GM18870 (cell line): ENCODE measurements around the gene SRPRA.
"Not testable (repeated sequence)": the region's sequence is repeated elsewhere in the genome, so short reads cannot be mapped to it uniquely, and the experiment has no call there.

Experiments
- ATAC-seq: cut with Tn5 transposase; IDR thresholded peaks from one replicate; pipeline ENCODE4 v1.9.1; 2021; ENCODE audit warnings: moderate library complexity; ENCODE audit not compliant: unreplicated experiment

SRPRA gene, protein sequence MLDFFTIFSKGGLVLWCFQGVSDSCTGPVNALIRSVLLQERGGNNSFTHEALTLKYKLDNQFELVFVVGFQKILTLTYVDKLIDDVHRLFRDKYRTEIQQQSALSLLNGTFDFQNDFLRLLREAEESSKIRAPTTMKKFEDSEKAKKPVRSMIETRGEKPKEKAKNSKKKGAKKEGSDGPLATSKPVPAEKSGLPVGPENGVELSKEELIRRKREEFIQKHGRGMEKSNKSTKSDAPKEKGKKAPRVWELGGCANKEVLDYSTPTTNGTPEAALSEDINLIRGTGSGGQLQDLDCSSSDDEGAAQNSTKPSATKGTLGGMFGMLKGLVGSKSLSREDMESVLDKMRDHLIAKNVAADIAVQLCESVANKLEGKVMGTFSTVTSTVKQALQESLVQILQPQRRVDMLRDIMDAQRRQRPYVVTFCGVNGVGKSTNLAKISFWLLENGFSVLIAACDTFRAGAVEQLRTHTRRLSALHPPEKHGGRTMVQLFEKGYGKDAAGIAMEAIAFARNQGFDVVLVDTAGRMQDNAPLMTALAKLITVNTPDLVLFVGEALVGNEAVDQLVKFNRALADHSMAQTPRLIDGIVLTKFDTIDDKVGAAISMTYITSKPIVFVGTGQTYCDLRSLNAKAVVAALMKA

DNA sequence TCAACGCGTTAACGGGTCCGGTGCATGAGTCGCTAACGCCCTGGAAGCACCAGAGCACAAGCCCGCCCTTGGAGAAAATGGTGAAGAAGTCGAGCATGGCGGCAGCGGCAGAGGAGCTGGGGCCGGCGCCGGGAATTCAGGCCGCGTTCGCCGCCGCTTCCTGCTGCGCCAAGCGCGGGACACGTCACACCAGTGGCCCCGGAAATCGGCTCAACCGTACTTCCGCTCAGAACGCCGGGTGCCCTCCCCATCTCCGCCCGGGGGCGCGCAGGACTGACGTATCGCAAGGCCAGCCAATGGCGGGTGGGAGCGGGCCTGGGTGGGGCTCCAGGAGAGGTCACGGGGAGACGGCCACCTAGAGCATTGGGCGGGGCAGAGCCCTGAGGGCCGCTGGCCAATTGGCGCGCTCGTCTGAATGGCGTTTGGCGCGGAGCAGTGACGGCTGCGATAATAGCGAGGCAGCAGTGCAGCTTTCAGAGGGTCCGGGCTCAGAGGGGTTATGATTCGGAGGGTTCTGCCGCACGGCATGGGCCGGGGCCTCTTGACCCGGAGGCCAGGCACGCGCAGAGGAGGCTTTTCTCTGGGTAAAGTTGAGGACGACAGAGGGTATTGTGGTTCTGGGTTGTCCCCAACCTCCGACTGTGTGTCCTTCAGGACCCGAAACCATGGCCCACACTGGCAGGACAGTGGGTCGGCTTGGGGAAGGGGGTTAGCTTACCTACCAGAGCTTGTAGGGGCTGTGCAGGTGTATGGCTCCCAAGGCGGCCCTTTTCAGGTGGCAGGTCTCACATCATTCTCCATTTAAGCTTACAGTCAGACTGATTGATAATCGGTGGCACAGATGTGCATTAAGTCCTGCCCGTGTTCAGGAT is at the start of gene SRPRA, which contains the start of gene FOXRED1:
TSS of gene SRPRA (minus strand) at position 188 of the 872 bp plus-strand sequence. CDS start at position 97, 91 bp downstream.
TSS of gene FOXRED1 (plus strand) at position 447 of the 872 bp plus-strand sequence. CDS start at position 500, 53 bp downstream.
- peak; percentile 92 for ATAC-seq

DNA sequence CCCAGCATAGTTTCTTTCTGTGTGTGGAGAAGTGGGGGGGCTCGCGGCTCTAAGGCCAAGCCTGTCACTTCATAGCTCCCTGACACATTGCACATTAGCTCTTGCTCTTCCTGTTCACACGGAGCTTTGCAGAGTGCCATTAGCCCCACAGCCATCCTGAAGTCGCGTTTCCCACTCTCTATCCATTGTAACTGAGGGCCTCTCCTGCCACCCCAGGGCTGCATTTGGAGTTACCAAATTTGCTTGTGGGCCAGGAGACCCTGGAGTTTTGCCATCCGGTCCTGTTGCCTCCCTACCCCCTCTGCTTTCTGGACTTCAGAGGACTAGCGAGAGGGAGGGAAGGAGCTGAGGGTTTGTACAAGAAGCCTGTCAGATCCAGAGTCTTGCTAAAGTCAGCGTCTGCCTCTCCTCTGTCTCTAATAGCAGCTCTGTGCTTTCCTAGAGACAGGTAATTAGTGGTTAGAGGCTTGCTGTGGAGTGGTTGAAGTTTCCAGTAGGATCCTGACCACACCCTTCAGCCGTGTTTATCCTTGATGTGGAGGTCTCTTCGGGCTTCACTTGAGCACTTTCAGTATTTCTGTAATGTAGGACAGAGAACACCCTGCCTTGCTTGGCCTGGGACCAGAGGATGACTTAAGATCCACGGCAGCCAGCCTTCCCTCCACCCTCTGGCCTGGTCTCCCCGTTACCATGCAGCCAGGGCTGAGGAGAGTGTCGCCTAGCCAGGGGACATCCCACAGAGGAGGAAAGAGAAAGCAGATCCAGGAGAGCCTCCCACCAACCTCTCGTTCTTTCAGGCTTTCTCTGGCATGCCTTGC is 49.3 kb upstream of the SRPRA start:
- peak; percentile 24 for ATAC-seq

DNA sequence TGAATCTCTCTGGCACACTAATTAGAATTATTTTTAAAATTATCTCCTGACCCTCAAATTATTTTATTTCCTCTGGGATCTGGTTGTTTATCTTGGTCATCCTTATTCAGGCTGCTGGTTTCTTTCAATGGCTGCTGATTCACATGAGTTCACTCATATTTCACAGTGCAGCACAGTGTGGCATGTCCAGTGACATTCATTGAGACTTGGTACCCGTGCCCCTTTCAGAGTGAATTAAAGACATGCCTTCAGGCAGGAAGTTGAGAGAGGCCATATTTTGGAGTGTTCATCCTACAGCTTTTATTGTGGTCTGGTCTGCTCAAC is 48.7 kb upstream of the SRPRA start:
- ATAC-seq, result no peak

DNA sequence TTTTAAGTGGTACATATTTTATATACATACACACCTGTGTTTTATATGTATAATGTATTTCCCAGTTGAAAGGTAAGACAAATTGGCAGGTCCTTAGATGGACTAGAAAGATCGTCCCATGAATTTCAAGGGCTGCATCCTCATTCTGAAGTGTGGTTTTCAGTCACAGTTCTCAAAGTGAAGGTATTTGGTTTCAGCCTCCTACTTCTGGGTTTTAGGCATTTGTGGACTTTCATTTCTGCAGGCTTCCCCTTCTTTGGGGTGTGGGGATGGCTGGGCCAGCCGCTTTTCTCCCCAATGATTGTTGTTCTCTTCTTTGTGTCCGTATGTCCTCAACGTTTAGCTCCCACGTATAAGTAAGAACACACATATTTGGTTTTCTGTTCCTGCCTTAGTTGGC is 45.1 kb upstream of the SRPRA start:
- no peak for ATAC-seq

DNA sequence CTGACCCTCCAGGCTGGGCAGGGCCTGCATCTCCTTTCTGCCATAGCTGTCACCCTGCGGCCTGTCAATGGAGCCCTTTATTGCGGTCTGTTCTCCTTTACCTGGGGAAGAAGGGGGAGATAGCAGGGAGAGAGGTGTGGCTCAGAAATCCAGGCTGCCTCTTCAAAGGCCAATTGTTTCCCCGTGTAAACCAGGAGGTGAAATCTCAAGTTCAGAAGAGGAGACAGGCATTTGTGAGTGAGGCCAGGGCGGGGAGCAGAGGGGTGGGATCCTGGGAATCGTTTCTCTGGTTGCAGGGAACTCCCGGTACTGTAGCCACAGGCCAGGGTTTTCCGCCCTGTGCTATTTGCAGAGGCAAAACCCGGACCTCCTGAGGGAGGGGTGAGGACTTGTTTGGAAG is 44.3 kb upstream of the SRPRA start:
- ATAC-seq, result no peak

DNA sequence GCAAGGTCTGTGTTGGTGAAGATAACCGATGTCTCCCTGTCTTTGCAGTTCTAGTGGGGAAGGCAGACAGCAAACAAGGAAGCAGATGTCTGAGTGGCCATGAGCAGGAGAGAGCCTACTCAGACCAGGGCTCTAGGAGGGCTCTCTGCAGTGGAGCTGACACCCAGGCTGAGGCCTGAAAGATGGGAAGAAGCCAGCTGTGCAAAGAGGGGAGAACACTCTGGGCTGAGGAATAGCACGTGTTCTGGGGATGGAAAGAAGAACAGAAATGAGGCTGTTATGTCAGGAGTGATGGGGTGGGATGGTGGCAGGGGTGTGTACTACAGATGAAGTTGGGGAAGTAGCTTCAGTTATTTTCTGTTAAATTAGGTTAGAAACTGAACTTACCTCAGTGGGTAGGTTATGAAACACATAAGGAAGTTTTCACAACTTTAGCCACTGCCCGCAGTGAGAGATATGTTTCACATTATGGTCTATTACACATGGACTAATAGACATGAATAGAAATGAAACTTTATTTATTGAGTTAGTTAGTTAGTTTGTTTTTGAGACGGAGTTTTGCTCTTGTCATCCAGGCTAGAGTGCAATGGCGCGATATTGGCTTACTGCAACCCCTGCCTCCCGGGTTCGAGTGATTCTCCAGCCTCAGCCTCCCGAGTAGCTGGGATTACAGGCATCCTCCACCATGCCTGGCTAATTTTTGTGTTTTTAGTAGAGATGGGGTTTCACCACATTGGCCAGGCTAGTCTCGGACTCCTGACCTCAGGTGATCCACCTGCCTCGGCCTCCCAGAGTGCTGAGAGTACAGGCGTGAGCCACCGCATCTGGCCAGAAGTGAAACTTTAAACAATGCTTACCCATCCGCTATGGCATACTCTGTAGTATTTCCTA is 43.0 kb upstream of the SRPRA start:
- peak; percentile 66 for ATAC-seq

DNA sequence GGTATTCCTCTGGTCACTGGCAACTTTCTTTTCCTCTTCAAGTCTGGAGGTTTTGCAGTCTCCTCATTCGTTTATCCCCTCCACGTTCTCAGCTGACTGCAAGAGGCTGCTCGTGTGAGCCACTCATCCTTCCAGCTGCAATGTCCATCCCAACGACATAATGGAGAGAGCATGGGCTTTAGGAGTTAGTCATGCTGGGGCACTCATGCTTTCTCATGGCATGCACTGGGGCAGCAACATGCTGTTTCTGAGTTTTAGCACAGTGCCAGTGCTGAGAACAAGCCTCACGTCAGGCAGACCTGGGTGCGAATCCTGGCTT is 42.3 kb upstream of the SRPRA start:
- ATAC-seq, result no peak

DNA sequence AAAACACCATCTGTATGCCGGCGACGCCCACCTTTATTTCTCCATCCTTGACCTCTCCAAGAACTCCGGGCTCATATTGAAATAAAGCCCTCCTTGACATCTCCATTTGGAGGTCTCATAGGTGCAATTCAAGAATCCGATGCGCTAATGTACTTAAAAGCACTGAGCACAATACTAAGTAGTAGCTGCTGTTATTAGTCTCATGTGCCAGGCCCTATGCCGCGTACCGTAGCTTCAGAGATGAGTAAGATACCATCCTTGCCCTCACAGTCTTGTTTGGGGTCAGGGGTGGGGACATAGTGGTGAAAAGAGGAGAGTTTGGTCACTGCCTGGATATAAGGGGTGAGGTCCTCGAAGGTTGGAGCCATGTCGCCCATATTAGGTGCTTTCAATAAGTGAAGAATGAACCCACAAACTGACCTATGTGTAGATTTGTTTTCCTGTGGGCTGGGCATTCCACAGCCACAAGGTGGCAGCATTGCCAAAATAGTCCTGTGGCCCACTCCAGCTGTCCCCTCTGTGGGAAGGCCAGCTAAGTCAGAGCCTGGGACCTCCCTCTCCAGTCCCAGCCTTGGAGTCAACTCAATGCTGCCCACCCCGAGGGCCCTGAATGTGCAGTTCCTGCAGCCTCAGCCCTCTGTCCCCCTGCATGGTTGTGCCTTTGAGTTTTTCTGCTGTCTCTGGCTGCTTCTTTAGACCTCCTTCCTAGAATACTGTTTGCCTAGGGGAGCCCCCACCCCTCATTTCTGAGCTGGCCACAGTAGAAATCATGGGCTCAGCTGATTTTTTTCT is 41.7 kb upstream of the SRPRA start:
- peak; percentile 35 for ATAC-seq

DNA sequence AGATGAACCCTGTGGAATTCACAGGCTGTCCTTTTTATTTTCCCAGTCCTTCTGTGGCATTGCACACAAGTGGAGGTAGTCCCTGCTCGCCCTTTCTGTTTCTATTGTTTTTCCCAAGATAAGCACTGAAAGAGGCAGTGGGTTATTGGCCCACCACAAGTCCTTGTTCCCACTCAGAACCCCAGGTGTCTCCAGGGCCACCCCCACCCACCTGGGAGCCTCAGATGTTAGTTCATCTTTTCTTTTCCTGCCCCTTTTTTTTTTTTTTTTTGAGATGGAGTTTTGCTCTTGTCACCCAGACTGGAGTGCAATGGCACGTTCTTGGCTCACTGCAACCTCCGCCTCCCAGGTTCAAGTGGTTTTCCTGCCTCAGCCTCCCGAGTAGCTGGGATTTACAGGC is 40.1 kb upstream of the SRPRA start:
- ATAC-seq, result not testable (repeated sequence)

DNA sequence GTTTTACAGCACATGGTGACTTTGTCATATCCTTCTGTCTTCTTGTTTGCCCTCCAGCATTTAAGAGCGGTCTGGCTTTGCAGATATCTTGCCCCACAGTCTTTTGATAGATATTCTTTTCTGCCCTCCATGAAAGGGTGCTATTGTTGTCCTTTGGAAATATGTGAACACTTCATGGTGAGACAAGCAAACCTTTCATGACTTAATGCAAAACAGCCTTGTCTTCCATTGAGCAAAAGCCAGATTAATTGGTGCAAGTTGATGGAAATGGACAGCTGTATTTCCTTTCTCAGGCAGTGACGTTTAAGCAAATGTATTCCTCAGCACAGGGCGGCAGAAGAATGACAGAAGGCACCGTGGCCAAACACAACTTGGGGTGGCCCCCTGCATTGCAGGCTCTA is 39.6 kb upstream of the SRPRA start:
- no peak for ATAC-seq

DNA sequence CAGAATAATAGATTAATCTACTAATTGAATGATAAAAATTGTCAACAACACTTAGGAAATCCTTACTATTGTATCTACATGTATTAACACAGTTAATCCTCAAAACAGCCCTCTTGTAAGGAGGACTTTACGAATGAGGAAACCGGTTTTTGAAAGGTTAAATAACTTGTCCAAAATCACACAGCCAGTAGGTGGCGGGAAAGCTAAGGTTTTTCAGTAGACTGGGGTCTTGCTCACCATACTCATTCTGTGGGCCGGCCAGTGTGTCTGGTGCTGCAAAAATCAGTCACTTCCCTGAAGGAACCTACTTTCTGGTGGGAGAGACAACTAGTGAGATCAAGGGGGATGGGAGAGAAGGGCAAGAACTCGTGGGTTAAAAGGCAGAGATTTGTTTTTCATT is 39.0 kb upstream of the SRPRA start:
- no peak for ATAC-seq

DNA sequence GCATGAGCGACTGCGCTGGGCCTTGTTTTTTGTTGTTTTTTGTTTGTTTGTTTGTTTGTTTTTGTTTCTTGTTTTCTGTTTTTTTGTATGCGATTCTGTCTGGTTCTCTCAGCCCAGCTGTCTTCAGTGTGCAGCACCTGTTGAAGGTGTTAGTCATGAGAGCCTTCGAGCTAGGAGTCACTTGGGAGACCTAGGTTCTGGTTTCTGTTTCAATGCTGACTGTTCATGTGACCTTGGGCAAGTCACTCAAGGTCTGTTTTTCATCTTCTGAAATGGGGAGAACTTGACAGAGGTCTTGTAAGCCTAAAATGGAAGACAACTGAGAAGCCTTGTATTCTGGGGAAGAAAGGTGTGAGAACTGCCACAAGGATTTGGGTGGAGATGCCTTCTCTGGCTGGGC is 37.0 kb upstream of the SRPRA start:
- peak; percentile 49 for ATAC-seq

DNA sequence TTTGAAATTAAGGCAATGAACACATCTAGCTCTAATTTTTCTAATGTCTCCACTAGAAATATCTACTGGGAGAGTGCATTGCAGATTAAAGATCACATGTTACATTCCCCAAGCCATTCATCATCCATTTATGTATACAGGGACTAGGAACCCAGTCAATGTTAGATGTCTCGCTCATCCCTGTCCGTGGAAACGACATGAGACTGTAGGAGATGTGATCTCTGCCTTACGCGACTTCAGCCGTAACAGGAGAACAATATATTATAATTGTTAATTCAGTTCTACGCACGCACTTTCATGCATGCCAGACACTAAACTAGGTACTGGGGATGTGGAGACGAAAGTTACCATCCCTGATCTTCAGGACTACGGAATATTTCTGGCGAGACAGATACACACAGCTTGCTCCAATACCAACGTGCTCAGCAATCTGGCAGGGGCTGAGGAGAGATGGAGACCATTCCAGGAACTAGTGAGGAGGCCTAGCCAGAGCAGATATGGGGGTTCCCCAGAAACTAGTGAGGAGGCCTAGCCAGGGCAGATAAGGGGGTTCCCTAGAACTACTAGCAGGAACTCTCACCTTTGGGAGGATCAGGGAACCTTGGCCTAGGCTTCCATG is 35.9 kb upstream of the SRPRA start:
- ATAC-seq, result no peak

DNA sequence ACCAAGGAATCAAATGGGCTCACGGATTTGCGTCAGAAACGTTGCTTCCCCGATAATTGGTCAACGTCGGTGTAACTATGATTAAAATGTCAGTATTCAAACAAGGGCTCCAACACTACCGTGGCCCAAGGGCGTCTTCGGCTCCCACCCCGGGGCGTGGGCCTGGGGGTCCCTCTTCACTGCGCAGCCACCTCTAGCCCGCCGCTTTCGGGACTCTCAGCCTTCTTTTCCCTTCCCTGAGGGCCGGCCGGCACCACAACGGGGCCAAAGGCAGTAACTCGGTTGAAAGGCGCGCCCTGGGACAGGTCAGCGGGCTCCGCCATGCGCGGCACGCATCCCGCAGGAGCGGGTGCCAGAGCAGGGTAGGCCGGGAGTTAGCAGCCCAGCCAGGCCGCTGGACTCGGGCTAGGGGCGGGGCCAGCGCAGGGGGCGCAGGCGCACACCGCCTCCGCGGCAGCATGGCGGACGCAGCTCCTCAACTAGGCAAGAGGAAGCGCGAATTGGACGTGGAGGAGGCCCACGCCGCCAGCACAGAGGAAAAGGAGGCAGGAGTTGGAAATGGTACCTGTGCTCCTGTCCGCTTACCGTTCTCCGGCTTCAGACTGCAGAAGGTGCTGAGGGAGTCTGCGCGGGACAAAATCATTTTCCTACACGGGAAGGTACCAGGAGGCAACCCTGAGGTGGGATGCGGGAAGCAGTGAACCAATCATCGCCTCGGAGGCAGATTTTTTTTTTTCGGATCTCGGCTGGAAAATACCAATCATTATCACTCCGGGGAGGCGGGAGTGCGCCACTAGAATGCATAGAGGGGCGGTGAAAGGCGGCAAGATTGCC is 35.1 kb upstream of the SRPRA start, which contains the start of gene DCPS:
TSS of gene DCPS (plus strand) at position 438 of the 834 bp plus-strand sequence. CDS start at position 459, 21 bp downstream.
- ATAC-seq, result peak; percentile 64

DNA sequence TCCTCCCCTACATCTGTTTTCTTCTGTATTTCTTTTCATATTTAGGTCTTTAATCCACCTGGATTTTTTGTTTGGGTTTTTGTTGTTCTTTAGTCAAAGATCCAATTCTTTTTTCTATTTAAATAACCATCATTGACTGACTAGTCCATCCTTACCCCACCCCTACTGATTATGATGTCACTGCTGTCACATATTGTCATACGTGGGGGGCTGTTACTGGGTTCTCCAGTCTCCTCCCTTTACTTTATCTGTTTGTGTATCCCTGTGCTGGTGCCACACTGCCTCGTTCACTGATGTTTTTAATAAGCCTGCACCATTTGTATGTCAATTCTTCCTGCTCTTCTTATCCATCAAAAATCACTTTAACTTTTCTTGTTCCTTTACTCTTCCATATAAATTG is 28.3 kb upstream of the SRPRA start:
- no peak for ATAC-seq

DNA sequence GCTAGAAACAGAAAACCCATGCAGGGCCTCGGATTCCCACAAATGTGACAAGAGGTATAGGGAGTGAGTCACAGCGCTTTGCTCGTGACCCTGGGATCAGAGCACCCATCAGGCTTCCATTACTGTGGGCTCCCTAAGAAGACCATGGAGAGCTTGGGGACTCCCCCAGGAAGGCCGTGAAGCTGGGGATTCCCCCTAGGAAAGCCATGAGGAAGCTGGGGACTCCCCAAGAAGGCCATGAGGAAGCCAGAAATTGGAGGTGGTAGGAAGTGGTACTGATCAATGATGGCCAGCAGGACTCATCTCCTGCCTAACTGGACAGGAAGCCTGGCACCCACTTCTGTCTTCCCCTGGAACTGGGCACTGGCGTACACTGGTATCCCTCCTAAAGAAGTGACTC is 25.0 kb upstream of the SRPRA start:
- ATAC-seq, result no peak

DNA sequence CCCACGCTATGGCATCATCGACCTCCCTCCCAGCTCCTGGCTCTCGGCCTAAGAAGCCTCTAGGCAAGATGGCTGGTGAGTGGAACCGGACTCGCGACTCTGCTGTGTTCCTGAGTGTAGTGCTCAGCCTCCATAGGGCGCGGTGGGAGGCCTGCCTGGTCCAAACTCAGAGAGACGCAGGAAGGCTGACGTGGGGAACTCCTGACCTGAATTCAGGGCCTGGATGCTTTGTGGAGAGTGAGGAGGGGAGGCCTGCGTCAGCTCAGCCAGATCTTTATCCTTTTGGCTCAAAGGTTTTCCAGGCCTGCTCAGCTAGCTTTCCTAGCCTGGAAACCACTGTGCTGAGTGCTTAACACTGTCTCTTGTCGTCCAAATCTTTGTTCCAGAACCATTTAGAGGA is 22.2 kb upstream of the SRPRA start:
- no peak for ATAC-seq

DNA sequence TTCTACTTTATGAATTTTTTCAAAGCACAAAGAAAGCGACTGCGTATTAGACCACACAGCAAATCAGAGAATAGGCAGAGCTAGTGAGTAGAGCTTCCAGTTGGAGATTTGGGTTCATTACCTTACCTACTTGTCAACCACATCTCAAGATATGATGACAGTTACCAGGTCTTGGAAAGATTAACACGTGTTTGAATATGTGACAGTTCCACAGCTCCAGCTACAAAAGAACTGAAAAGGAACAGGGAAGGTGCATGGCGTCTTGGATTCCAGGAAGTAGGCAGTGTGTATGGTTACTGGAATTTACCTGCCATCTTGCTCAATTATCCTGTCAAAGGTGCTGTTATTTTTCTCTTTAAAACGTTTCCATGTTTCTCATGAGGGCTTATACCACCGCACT is 19.5 kb upstream of the SRPRA start:
- ATAC-seq, result no peak
